HEK293T (cell line): ENCODE results near the gene CD74.

Experiments used
- CTCF ChIA-PET: fragments of 350-600 bp; formaldehyde crosslinking; extraction: SDS; loops from one replicate; lab custom pipeline; 2021; ENCODE audit warnings: antibody characterized with exemption, inconsistent platforms; lab: Yijun Ruan, JAX
- POLR2A ChIA-PET: fragments of 350-600 bp; formaldehyde crosslinking; extraction: SDS; loops from one replicate; lab custom pipeline; 2020; ENCODE audit warnings: antibody characterized with exemption, inconsistent platforms; lab: Yijun Ruan, JAX
- DNase-seq: peaks from one replicate; pipeline ENCODE4 v3.0.0; 2012; ENCODE audit warnings: mixed read lengths; ENCODE audit errors: extremely low spot score
- ARNT ChIP-seq: fragments of 450-650 bp; IDR thresholded peaks from 2 replicates; pipeline ENCODE4 v1.6.1; 2017; ENCODE audit warnings: mild to moderate bottlenecking
- BHLHE40 ChIP-seq: fragments of 450-650 bp; IDR thresholded peaks from 2 replicates; pipeline ENCODE4 v1.6.1; 2016; ENCODE audit warnings: mild to moderate bottlenecking, moderate library complexity, borderline replicate concordance
- CTBP1 ChIP-seq: fragments of 450-650 bp; IDR thresholded peaks from 2 replicates; pipeline ENCODE4 v1.6.1; 2016; ENCODE audit warnings: borderline replicate concordance
- ELF4 ChIP-seq: fragments of 450-650 bp; IDR thresholded peaks from 2 replicates; pipeline ENCODE4 v1.6.1; 2017; ENCODE audit warnings: antibody characterized with exemption
- FOXA1 ChIP-seq: fragments of 450-650 bp; IDR thresholded peaks from 2 replicates; pipeline ENCODE4 v1.6.1; 2016; ENCODE audit warnings: mild to moderate bottlenecking
- FOXK2 ChIP-seq: fragments of 450-650 bp; IDR thresholded peaks from 2 replicates; pipeline ENCODE4 v1.6.1; 2016; ENCODE audit warnings: mild to moderate bottlenecking
- FOXM1 ChIP-seq: fragments of 450-650 bp; IDR thresholded peaks from 2 replicates; pipeline ENCODE4 v1.6.1; 2017; ENCODE audit warnings: mild to moderate bottlenecking, borderline replicate concordance
- HDGF ChIP-seq: fragments of 450-650 bp; IDR thresholded peaks from 2 replicates; pipeline ENCODE4 v1.6.1; 2017; ENCODE audit warnings: antibody characterized with exemption, borderline replicate concordance
- L3MBTL2 ChIP-seq: fragments of 450-650 bp; conservative IDR thresholded peaks from 2 replicates; pipeline ENCODE4 v1.6.1; 2016; ENCODE audit warnings: mild to moderate bottlenecking
- LEF1 ChIP-seq: fragments of 450-650 bp; IDR thresholded peaks from 2 replicates; pipeline ENCODE4 v1.6.1; 2017; ENCODE audit warnings: mild to moderate bottlenecking, borderline replicate concordance
- NFRKB ChIP-seq: fragments of 450-650 bp; IDR thresholded peaks from 2 replicates; pipeline ENCODE4 v1.6.1; 2016; ENCODE audit warnings: mild to moderate bottlenecking, moderate library complexity
- PKNOX1 ChIP-seq: fragments of 450-650 bp; IDR thresholded peaks from 2 replicates; pipeline ENCODE4 v1.6.1; 2016
- SP1 ChIP-seq: fragments of 450-650 bp; IDR thresholded peaks from 2 replicates; pipeline ENCODE4 v1.6.1; 2017
- SUZ12 ChIP-seq: fragments of 450-650 bp; IDR thresholded peaks from 2 replicates; pipeline ENCODE4 v1.6.1; 2016; ENCODE audit warnings: mild to moderate bottlenecking
- TARDBP ChIP-seq: fragments of 450-650 bp; IDR thresholded peaks from 2 replicates; pipeline ENCODE4 v1.6.1; 2016
- ZNF384 ChIP-seq: fragments of 450-650 bp; IDR thresholded peaks from 2 replicates; pipeline ENCODE4 v1.6.1; 2016

CD74 gene

GRCh38 chr5:150412319-150413175 lies at the start of gene CD74:
CD74 (minus strand) TSS chr5:150412910; CDS start chr5:150412749, 161 bp downstream.
- CTCF ChIA-PET, result no interaction called here

GRCh38 chr5:150461231-150461630 lies 48.5 kb upstream of the CD74 start:
- POLR2A ChIA-PET, result interaction anchor here (0.6 to 1.5 kb wide), 3 partner anchors 12 to 239 kb away, joined by 3 to 4 read pairs (median 3); partner anchors contain the start of genes RBM22 and RPS14
- TF ChIP-seq SP1 (no peak), HDGF (no peak), NFRKB (no peak), SUZ12 (no peak), L3MBTL2 (no peak), ELF4 (no peak)
- no peak for DNase-seq
- CTCF ChIA-PET, result interaction anchor here (0.7 to 1.4 kb wide), 2 partner anchors 10 to 95 kb away, joined by 3 to 4 read pairs; no protein-coding TSS in a partner anchor

More at GRCh38 chr5:150412319-150413175, at the start of gene CD74:
- POLR2A ChIA-PET, result interaction anchor here (1.4 kb wide), 1 partner anchor 288 kb away, joined by 3 read pairs; the partner anchor contains the start of gene RBM22
- no peak for DNase-seq
- TF ChIP-seq FOXK2 (no peak), ARNT (no peak), FOXM1 (no peak), HDGF (no peak), SUZ12 (no peak), PKNOX1 (no peak), LEF1 (no peak), NFRKB (no peak), L3MBTL2 (no peak)

GRCh38 chr5:150460781-150461180 lies 48.1 kb upstream of the CD74 start:
- POLR2A ChIA-PET, result interaction anchor here (0.6 to 1.5 kb wide), 4 partner anchors 11 to 240 kb away, joined by 3 to 4 read pairs (median 3); partner anchors contain the start of genes RBM22 and RPS14
- no peak for DNase-seq
- CTCF ChIA-PET, result interaction anchor here (0.5 to 1.4 kb wide), 2 partner anchors 9 to 32 kb away, joined by 3 to 4 read pairs; no protein-coding TSS in a partner anchor
- TF ChIP-seq SP1, result no peak
- TF ChIP-seq FOXK2, result no peak
- no peak for TF ChIP-seq NFRKB
- no peak for TF ChIP-seq L3MBTL2
- TF ChIP-seq TARDBP, result no peak
- no peak for TF ChIP-seq FOXM1
- TF ChIP-seq CTBP1, result no peak
- no peak for TF ChIP-seq FOXA1
- no peak for TF ChIP-seq PKNOX1
- TF ChIP-seq SUZ12, result no peak
- TF ChIP-seq HDGF, result no peak
- no peak for TF ChIP-seq LEF1
- TF ChIP-seq BHLHE40, result no peak
- TF ChIP-seq ZNF384, result no peak
- no peak for TF ChIP-seq ARNT
- no peak for TF ChIP-seq ELF4

- DNase-seq, result peak; percentile 85
- POLR2A ChIA-PET, result interaction anchor here (1.0 kb wide), 1 partner anchor 9 kb away, joined by 3 read pairs; no protein-coding TSS in a partner anchor
Observed at GRCh38 chr5:150458802-150459557, 46.3 kb upstream of the CD74 start.

GRCh38 chr5:150457562-150458240 lies 45.0 kb upstream of the CD74 start:
- ChIA-PET POLR2A (no interaction called here), CTCF (interaction anchor here (0.6 to 2.5 kb wide), 7 partner anchors 53 to 389 kb away, joined by 3 to 11 read pairs (median 5); no protein-coding TSS in a partner anchor)
- TF ChIP-seq CTBP1 (no peak), PKNOX1 (no peak), LEF1 (no peak), L3MBTL2 (no peak), ELF4 (no peak), HDGF (no peak), NFRKB (no peak)
- DNase-seq, result no peak

More at GRCh38 chr5:150458802-150459557, 46.3 kb upstream of the CD74 start:
- CTCF ChIA-PET, result interaction anchor here (0.6 to 2.0 kb wide), 11 partner anchors 9 to 102 kb away, joined by 3 to 11 read pairs (median 5); no protein-coding TSS in a partner anchor
- TF ChIP-seq L3MBTL2 (0 out of 2 replicates have a peak, but pooled peaks have one; percentile 29), NFRKB (no peak)
